ENCODE measurements around the gene CELSR1. TPM values are rescaled to one million over a fixed set of nuclear protein-coding genes. Genes with fewer than 3 reads are reported as not detected.

The CELSR1 gene
- total RNA-seq, 1 experiment from 2014 or later = 19.6 TPM

DNA sequence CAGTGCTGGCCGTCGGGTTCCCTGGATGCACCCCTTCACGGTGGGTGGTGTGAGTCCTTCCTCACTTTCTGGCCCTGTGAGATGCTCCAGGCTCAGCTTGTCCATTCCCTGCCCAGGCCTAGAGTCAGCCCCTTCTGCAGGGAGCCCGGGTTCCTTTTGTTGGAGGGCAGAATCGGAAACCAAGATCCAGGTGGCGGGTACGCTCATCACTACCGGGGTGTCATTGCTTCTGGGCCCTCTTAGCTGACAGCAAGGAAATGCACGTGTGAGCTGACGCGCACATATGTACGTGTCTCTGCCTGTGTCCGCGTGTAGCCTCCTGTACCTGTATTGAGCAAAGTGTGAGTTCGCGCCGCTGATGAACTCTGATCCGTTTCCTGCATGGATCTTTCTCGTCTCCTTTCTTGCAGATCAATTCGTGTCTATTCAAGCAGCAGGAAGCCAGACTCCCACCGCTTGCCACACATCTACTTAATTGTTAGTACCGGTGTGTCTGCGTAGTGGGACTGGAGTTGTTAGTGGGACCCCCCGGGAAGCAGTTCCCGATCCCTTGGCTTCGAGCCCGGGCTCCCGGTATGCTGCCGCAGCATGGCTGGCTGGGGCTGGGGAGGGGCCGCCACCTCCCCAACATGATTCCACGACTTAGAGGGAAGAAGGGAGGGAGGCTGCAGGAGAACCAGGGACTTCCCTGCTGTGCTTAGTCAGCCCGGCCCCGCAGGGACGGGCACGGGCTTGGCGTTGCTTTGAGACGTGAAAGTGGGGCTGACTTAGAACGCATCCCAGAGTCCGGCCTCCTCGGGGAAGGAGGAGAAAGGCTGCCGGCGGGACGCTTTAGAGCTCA lies 46.9 kb upstream of the CELSR1 start:
- Histone ChIP-seq H3K27me3 (ENCODE audit: insufficient read depth, low read length) (no peaks in the 10 kb centered on the region), H3K9ac (ENCODE audit: low read length) (no peak overlapping the region), H4K20me1 (ENCODE audit: insufficient read depth) (no peaks in the 10 kb centered on the region), H3K9me2 (ENCODE audit: insufficient read depth) (no peaks in the 10 kb centered on the region), H3K4me1 (ENCODE audit: control insufficient read depth in 1 of 2, insufficient read depth in 2 of 2, low read length in 2 of 2) (peaks cover 3 to 14% of the 10 kb centered on the region in 2 experiments; a peak in 2 of 4 replicates), H3K36me3 (ENCODE audit: control insufficient read depth in 1 of 2, insufficient read depth in 2 of 2, low read length in 2 of 2) (no peaks in the 10 kb centered on the region), H2AFZ (ENCODE audit: low read depth, low read length, poor library complexity, severe bottlenecking) (no peak overlapping the region), H3K9me3 (ENCODE audit: control insufficient read depth in 1 of 2, insufficient read depth in 1 of 2, low read depth in 1 of 2, low read length in 2 of 2) (no peaks in the 10 kb centered on the region), H3K27ac (ENCODE audit: low read depth, low read length) (no peak overlapping the region), H3K4me2 (ENCODE audit: low read length) (no peak overlapping the region), H3K79me2 (ENCODE audit: insufficient read depth, low read length) (peaks cover 13% of the 10 kb centered on the region), H3K4me3 (replicated peaks in 1 of 2; ENCODE audit: low read depth in 1 of 2, low read length in 2 of 2) (no peak overlapping the region)
- BruUV-seq (replicated peaks) = no TSS peak
- no peak for ATAC-seq
- RAD21 ChIA-PET (ENCODE audit: low non-redundant PET in 1 of 2, low total read pairs in 2 of 2, uncharacterized antibody in 2 of 2, unreplicated experiment in 2 of 2) = no interaction called here
- intact Hi-C loops (cut with micrococcal nuclease) = no loop called here
- POLR2A ChIA-PET = no interaction called here
- CTCF ChIA-PET = no interaction called here
- no peak for DNase-seq (ENCODE audit: low read depth, low spot score)
- TF ChIP-seq RAD21 (IDR thresholded peaks at IDR 0.05; ENCODE audit: low read depth) (no peak), ELF1 (IDR thresholded peaks at IDR 0.05; ENCODE audit: borderline replicate concordance, low read depth) (no peak), EZH2phosphoT487 (IDR thresholded peaks at IDR 0.05; ENCODE audit: borderline replicate concordance) (no peak), ZFX (IDR thresholded peaks at IDR 0.05) (no peak), EGR1 (IDR thresholded peaks at IDR 0.05; ENCODE audit: low read depth) (no peak), SRF (IDR thresholded peaks at IDR 0.05; ENCODE audit: low read depth) (no peak), CTCF (IDR thresholded peaks at IDR 0.05 in 2 of 3, conservative IDR thresholded peaks at IDR 0.05 in 1 of 3; ENCODE audit: borderline replicate concordance in 1 of 3, insufficient read depth in 1 of 3, low read depth in 2 of 3, low read length in 2 of 3) (no peak), POLR2AphosphoS5 (IDR thresholded peaks at IDR 0.05; ENCODE audit: low read depth, low read length) (no peak)
- TF ChIP-seq, protein P1, sequence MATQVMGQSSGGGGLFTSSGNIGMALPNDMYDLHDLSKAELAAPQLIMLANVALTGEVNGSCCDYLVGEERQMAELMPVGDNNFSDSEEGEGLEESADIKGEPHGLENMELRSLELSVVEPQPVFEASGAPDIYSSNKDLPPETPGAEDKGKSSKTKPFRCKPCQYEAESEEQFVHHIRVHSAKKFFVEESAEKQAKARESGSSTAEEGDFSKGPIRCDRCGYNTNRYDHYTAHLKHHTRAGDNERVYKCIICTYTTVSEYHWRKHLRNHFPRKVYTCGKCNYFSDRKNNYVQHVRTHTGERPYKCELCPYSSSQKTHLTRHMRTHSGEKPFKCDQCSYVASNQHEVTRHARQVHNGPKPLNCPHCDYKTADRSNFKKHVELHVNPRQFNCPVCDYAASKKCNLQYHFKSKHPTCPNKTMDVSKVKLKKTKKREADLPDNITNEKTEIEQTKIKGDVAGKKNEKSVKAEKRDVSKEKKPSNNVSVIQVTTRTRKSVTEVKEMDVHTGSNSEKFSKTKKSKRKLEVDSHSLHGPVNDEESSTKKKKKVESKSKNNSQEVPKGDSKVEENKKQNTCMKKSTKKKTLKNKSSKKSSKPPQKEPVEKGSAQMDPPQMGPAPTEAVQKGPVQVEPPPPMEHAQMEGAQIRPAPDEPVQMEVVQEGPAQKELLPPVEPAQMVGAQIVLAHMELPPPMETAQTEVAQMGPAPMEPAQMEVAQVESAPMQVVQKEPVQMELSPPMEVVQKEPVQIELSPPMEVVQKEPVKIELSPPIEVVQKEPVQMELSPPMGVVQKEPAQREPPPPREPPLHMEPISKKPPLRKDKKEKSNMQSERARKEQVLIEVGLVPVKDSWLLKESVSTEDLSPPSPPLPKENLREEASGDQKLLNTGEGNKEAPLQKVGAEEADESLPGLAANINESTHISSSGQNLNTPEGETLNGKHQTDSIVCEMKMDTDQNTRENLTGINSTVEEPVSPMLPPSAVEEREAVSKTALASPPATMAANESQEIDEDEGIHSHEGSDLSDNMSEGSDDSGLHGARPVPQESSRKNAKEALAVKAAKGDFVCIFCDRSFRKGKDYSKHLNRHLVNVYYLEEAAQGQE (IDR thresholded peaks at IDR 0.05; ENCODE audit: low read depth) = no peak
